Uterus (tissue), 2 donors: Measurements from ENCODE around the gene PROM1.

Experiments used
- POLR2A ChIP-seq, 2 donors: fragments of 450-650 bp; IDR thresholded peaks; one replicate each; pipeline ENCODE4 v1.6.1; 2016; ENCODE audit warnings: antibody characterized with exemption in 2 of 2, mild to moderate bottlenecking in 1 of 2, moderate library complexity in 1 of 2
- TF ChIP-seq, protein P1 (sequence below), 4 experiments: fragments of 200-600 bp in 2 of 4; fragments of 450-650 bp in 2 of 4; sonication (generic) in 2 of 4; IDR thresholded peaks; one replicate each; pipeline ENCODE4 v1.5.1; 2016 to 2019; ENCODE audit warnings: antibody characterized with exemption in 4 of 4, mild to moderate bottlenecking in 2 of 4, moderate library complexity in 1 of 4

DNA sequence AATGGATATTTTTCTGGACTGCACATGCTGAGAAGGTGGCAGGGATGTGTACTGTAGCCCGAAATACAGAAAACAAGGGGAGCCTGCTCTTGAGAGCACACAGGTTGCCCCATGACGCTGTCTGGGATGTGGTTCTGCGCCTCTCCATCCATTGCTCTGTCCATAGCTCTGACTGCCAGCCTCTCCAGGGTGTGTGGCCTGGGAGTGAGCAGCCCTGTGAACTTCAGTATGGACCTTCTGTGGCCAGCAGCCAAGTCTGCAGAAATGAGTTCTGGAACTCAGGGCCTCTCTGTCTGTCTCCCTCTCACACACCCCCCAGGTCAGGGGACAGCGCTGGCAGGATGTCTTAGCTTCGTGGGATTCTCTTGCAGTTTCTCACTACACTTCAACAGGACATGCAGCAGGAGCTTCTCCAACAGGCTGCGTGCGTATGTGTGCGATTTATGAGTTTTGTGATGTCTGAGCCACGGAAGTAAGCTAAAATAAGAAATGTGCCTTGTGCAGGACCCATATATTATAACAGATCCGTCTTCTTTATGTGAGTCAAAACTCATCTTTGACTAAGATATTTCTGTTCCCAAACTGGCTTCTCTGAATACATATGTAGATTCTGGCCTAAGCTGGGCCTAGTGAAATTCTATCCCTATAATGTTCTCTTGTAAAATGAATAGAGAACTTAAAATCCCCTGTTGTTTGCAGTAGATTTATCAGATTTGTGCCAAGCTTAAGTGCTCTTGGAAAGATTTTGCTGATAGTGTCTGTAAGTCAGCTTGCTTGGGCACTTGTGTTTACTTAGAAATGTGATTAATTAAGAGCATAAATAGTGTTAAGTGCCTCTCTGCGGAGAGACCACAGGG is 40.0 kb downstream of the PROM1 start:
- TF ChIP-seq, protein P1, sequence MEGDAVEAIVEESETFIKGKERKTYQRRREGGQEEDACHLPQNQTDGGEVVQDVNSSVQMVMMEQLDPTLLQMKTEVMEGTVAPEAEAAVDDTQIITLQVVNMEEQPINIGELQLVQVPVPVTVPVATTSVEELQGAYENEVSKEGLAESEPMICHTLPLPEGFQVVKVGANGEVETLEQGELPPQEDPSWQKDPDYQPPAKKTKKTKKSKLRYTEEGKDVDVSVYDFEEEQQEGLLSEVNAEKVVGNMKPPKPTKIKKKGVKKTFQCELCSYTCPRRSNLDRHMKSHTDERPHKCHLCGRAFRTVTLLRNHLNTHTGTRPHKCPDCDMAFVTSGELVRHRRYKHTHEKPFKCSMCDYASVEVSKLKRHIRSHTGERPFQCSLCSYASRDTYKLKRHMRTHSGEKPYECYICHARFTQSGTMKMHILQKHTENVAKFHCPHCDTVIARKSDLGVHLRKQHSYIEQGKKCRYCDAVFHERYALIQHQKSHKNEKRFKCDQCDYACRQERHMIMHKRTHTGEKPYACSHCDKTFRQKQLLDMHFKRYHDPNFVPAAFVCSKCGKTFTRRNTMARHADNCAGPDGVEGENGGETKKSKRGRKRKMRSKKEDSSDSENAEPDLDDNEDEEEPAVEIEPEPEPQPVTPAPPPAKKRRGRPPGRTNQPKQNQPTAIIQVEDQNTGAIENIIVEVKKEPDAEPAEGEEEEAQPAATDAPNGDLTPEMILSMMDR (IDR thresholded peaks at IDR 0.05), result no peak
- no peak for TF ChIP-seq POLR2A (IDR thresholded peaks at IDR 0.05)
